B cell (primary cell): Measurements from ENCODE around the gene RFPL4AL1. TPM values are rescaled to one million over a fixed set of nuclear protein-coding genes. Genes with fewer than 3 reads are reported as not detected.

Source experiments
- ATAC-seq: fragments of 200-7000 bp; cut with Tn5 transposase; one replicate; pipeline ENCODE4 v1.10.0; 2021; ENCODE audit warnings: low read depth, mild to moderate bottlenecking, moderate number of reproducible peaks, moderate library complexity
- CTCF ChIA-PET: fragments of 350-600 bp; sonication (Branson Sonifier 250); formaldehyde crosslinking; loops from one replicate; lab custom pipeline; 2021; ENCODE audit warnings: antibody characterized with exemption, inconsistent platforms; lab: Charles Lee
- POLR2A ChIA-PET: fragments of 350-600 bp; sonication (Branson Sonifier 250); formaldehyde crosslinking; loops from one replicate; lab custom pipeline; 2021; ENCODE audit warnings: antibody characterized with exemption; lab: Charles Lee
- DNase-seq: peaks from one replicate; pipeline ENCODE4 v3.0.0; 2013
- H2AFZ ChIP-seq: 2 replicates; pipeline ENCODE4 v1.6.1; 2012; ENCODE audit warnings: mild to moderate bottlenecking, low read depth, low read length; ENCODE audit not compliant: insufficient read depth, poor library complexity, severe bottlenecking
- H3K27ac ChIP-seq, 2 donors: 1 replicate in 1 of 2; 2 replicates in 1 of 2; pipeline ENCODE4 v1.5.1; 2012 to 2013; ENCODE audit warnings: low read length in 2 of 2, mild to moderate bottlenecking in 2 of 2, moderate library complexity in 1 of 2
- H3K27me3 ChIP-seq, 4 experiments: fragments of 200-600 bp in 1 of 4; sonication (generic) in 1 of 4; replicated peaks in 1 of 4; 1 replicate in 2 of 4; 2 replicates in 2 of 4; pipeline versions ENCODE4 v1.6.1 to v1.7.0; 2013 to 2016; ENCODE audit warnings: low read length in 3 of 4, mild to moderate bottlenecking in 2 of 4, mixed read lengths in 1 of 4, moderate library complexity in 1 of 4; ENCODE audit not compliant: insufficient read depth in 4 of 4, control insufficient read depth in 3 of 4; ENCODE audit errors: control extremely low read depth in 1 of 4
- H3K36me3 ChIP-seq, 2 experiments: replicated peaks in 1 of 2; 1 replicate in 1 of 2; 2 replicates in 1 of 2; pipeline versions ENCODE4 v1.6.1 to v1.7.1; 2013; ENCODE audit warnings: low read length in 1 of 2; ENCODE audit not compliant: insufficient read depth in 2 of 2, control insufficient read depth in 1 of 2; ENCODE audit errors: control extremely low read depth in 1 of 2, extremely low read depth in 1 of 2
- H3K4me1 ChIP-seq, 2 donors: fragments of 200-600 bp in 1 of 2; sonication (generic) in 1 of 2; 1 replicate in 1 of 2; 2 replicates in 1 of 2; pipeline versions ENCODE4 v1.5.1 to v1.6.1; 2013 to 2017; ENCODE audit warnings: low read length in 2 of 2; ENCODE audit not compliant: control insufficient read depth in 2 of 2, insufficient read depth in 2 of 2
- H3K4me2 ChIP-seq: replicated peaks from 2 replicates; pipeline ENCODE3; 2012; ENCODE audit warnings: mild to moderate bottlenecking, low read depth, low read length; ENCODE audit not compliant: poor library complexity, severe bottlenecking
- H3K4me3 ChIP-seq, 5 experiments: fragments of 200-600 bp in 1 of 5; sonication (generic) in 1 of 5; 1 replicate in 3 of 5; 2 replicates in 2 of 5; pipeline versions ENCODE4 v1.5.1 to v1.7.0; 2011 to 2016; ENCODE audit warnings: low read length in 4 of 5, mild to moderate bottlenecking in 4 of 5, low read depth in 2 of 5, control low read depth in 1 of 5, moderate library complexity in 1 of 5; ENCODE audit not compliant: insufficient read depth in 1 of 5; ENCODE audit errors: control extremely low read depth in 1 of 5, extremely low read depth in 1 of 5
- H3K79me2 ChIP-seq: fragments of 200-600 bp; sonication (generic); one replicate; pipeline ENCODE4 v1.6.0; 2016; ENCODE audit warnings: low read length; ENCODE audit not compliant: control insufficient read depth, insufficient read depth
- H3K9ac ChIP-seq: fragments of 200-600 bp; sonication (generic); 2 replicates; pipeline ENCODE4 v1.6.1; 2017; ENCODE audit warnings: mild to moderate bottlenecking, low read length, moderate library complexity
- H3K9me3 ChIP-seq, 3 donors: one replicate each; pipeline versions ENCODE4 v1.6.1 to v1.7.1; 2013; ENCODE audit warnings: low read length in 2 of 3; ENCODE audit not compliant: control insufficient read depth in 2 of 3, insufficient read depth in 1 of 3; ENCODE audit errors: control extremely low read depth in 1 of 3
- H4K20me1 ChIP-seq: 2 replicates; pipeline ENCODE4 v1.6.0; 2012; ENCODE audit warnings: mild to moderate bottlenecking, low read length; ENCODE audit not compliant: insufficient read depth, control insufficient read depth, poor library complexity, severe bottlenecking
- H3K27ac Mint-ChIP-seq: one replicate; pipeline ENCODE4 v1.8.0; 2021; ENCODE audit warnings: mixed read lengths
- H3K27me3 Mint-ChIP-seq: one replicate; pipeline ENCODE4 v1.8.0; 2021; ENCODE audit warnings: mixed read lengths
- H3K4me1 Mint-ChIP-seq: one replicate; pipeline ENCODE4 v1.8.0; 2021; ENCODE audit warnings: mixed read lengths
- H3K4me3 Mint-ChIP-seq: one replicate; pipeline ENCODE4 v1.8.0; 2021; ENCODE audit warnings: mixed read lengths
- H3K9me3 Mint-ChIP-seq: one replicate; pipeline ENCODE4 v1.8.0; 2022; ENCODE audit warnings: mixed read lengths; ENCODE audit not compliant: insufficient read depth
- EZH2 ChIP-seq: IDR thresholded peaks from 2 replicates; pipeline ENCODE4 v1.6.1; 2012; ENCODE audit warnings: borderline replicate concordance, low read depth, mild to moderate bottlenecking, moderate library complexity, low read length; ENCODE audit not compliant: insufficient read depth, poor library complexity, severe bottlenecking
- WGBS: methylation state at CpG from one replicate; pipeline ENCODE4 v1.1.5; 2013; ENCODE audit warnings: missing lambda C conversion rate; ENCODE audit not compliant: insufficient coverage; 5-methylcytosine and 5-hydroxymethylcytosine counted together
- intact Hi-C: fragments of 100-400 bp; cut with micrococcal nuclease; formaldehyde crosslinking; loops from one replicate; pipeline ENCODE4 v1.10.0; 2022
- polyA plus RNA-seq: library from polyadenylated mRNA; depleted of rRNA; stranded (reverse); fragments of >200 nt; gene quantifications from 2 replicates; pipeline ENCODE4 v1.2.3, GENCODE V29; 2012
- total RNA-seq, 2 donors: library from RNA; stranded (reverse); fragments of 120-200 nt in 1 of 2; gene quantifications; 1 replicate in 1 of 2; 2 replicates in 1 of 2; pipeline versions ENCODE4 v1.2.3 to v1.2.4, GENCODE V29; 2013 to 2022
- TF ChIP-seq, protein P1 (sequence below): fragments of 200-600 bp; IDR thresholded peaks from one replicate; pipeline ENCODE4 v1.8.0; 2022; ENCODE audit warnings: antibody characterized with exemption, mild to moderate bottlenecking

RFPL4AL1 gene
- total and polyA plus RNA-seq, 2 donors (not counting 1 experiment from before 2014, with no cell fraction given) = not detected

DNA sequence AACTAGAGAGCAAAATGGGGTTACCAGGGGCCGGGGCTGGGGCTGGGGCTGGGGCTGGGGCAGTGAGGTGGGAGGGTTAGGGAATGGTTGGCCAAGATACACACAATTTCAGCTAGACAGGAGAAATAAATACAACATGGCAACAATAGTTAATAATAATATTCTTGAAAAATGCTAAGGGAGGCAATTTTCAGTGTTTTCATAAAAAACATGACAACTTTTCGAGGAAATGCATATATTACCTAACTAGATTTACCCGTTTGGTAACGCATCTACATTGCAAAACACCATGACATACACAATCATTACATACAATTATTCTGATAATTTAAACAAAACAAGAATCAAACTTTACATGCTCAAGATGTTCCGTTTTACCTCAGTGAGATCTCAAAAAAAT lies 12.2 kb downstream of the RFPL4AL1 start:
- no peak overlapping the region for H3K4me3 ChIP-seq
- no peak overlapping the region for H3K27ac Mint-ChIP-seq
- no peak overlapping the region for H3K27ac ChIP-seq
- no peaks in the 10 kb centered on the region for H3K9me3 Mint-ChIP-seq
- POLR2A ChIA-PET = no interaction called here
- H4K20me1 ChIP-seq = no peaks in the 10 kb centered on the region
- no peak overlapping the region for H3K4me3 Mint-ChIP-seq
- DNase-seq (no peak), ATAC-seq (no peak)
- no peaks in the 10 kb centered on the region for H3K79me2 ChIP-seq
- H3K4me1 ChIP-seq = no peaks in the 10 kb centered on the region
- WGBS = 96% methylated on average over 3 of the region's 5 CpGs
- H3K4me2 ChIP-seq = no peak overlapping the region
- no peaks in the 10 kb centered on the region for H3K36me3 ChIP-seq
- CTCF ChIA-PET = no interaction called here
- no peaks in the 10 kb centered on the region for H3K4me1 Mint-ChIP-seq
- H3K9me3 ChIP-seq = peaks cover 0 to 3% (median 0%) of the 10 kb centered on the region in 3 donors
- H3K9ac ChIP-seq = no peak overlapping the region
- peaks cover 0 to 6% (median 0%) of the 10 kb centered on the region in 4 experiments for H3K27me3 ChIP-seq
- TF ChIP-seq, protein P1, sequence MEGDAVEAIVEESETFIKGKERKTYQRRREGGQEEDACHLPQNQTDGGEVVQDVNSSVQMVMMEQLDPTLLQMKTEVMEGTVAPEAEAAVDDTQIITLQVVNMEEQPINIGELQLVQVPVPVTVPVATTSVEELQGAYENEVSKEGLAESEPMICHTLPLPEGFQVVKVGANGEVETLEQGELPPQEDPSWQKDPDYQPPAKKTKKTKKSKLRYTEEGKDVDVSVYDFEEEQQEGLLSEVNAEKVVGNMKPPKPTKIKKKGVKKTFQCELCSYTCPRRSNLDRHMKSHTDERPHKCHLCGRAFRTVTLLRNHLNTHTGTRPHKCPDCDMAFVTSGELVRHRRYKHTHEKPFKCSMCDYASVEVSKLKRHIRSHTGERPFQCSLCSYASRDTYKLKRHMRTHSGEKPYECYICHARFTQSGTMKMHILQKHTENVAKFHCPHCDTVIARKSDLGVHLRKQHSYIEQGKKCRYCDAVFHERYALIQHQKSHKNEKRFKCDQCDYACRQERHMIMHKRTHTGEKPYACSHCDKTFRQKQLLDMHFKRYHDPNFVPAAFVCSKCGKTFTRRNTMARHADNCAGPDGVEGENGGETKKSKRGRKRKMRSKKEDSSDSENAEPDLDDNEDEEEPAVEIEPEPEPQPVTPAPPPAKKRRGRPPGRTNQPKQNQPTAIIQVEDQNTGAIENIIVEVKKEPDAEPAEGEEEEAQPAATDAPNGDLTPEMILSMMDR = no peak
- no peak for TF ChIP-seq EZH2
- peaks cover 26% of the 10 kb centered on the region for H3K27me3 Mint-ChIP-seq
- intact Hi-C loops = no loop called here
- H2AFZ ChIP-seq = no peak overlapping the region

DNA sequence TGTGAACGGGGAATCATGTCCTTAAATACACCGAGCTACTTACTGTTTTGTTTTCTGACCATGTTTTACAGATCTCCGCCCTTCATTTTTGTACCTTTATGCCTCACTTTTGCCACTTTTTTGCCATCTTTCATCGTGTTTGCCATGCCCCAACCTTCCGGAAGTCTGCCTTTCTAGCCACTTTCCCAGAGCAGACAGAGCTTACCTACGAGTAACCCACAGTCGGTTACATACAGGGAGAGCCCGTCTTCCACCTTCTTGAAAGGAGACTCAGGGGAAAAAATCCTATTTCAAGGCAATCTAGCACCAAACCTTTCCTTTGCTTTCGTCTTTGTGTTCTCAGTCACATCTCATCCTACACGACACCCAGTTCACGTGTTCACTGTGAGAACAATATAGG lies 26.1 kb downstream of the RFPL4AL1 start:
- Histone ChIP-seq H4K20me1 (no peaks in the 10 kb centered on the region), H2AFZ (no peak overlapping the region), H3K36me3 (no peaks in the 10 kb centered on the region), H3K79me2 (no peaks in the 10 kb centered on the region), H3K9ac (no peak overlapping the region), H3K4me3 (no peak overlapping the region), H3K9me3 (no peaks in the 10 kb centered on the region), H3K27me3 (no peaks in the 10 kb centered on the region), H3K4me1 (no peaks in the 10 kb centered on the region), H3K27ac (no peak overlapping the region), H3K4me2 (no peak overlapping the region)
- Mint-ChIP-seq H3K4me3 (no peak overlapping the region), H3K27ac (no peak overlapping the region), H3K4me1 (no peaks in the 10 kb centered on the region), H3K9me3 (no peaks in the 10 kb centered on the region), H3K27me3 (peaks cover 8% of the 10 kb centered on the region)
- intact Hi-C loops = no loop called here
- ChIA-PET CTCF (interaction anchor here (1.1 kb wide), 1 partner anchor 15 kb away, joined by 4 read pairs; no protein-coding TSS in a partner anchor), POLR2A (no interaction called here)
- no peak for TF ChIP-seq EZH2
- TF ChIP-seq, protein P1 = no peak
- 91% methylated on average over 9 of the region's 11 CpGs for WGBS
- DNase-seq (no peak), ATAC-seq (no peak)
